Endothelial cell of umbilical vein (primary cell): Measurements from ENCODE around the gene HSD3B7.

Experiments used
- FOS ChIP-seq: IDR thresholded peaks from 2 replicates; pipeline ENCODE4 v1.6.1; 2011; ENCODE audit warnings: mild to moderate bottlenecking, low read length, moderate library complexity, borderline replicate concordance; ENCODE audit not compliant: insufficient read depth
- JUN ChIP-seq: IDR thresholded peaks from 2 replicates; pipeline ENCODE4 v1.6.1; 2011; ENCODE audit warnings: borderline replicate concordance, low read depth; ENCODE audit not compliant: insufficient read length, insufficient read depth
- MAX ChIP-seq: IDR thresholded peaks from 2 replicates; pipeline ENCODE4 v1.6.1; 2011; ENCODE audit not compliant: insufficient read depth, insufficient read length
- POLR2A ChIP-seq: IDR thresholded peaks from 2 replicates; pipeline ENCODE4 v1.6.1; 2012; ENCODE audit warnings: low read depth, mild to moderate bottlenecking, control low read depth, low read length
- POLR2AphosphoS5 ChIP-seq: IDR thresholded peaks from 2 replicates; pipeline ENCODE4 v1.6.1; 2012; ENCODE audit warnings: low read depth, mild to moderate bottlenecking, control low read depth, low read length, moderate library complexity; ENCODE audit not compliant: insufficient read depth
- TF ChIP-seq, protein P1 (sequence below), 2 donors: IDR thresholded peaks; 1 replicate in 1 of 2; 2 replicates in 1 of 2; pipeline ENCODE4 v1.5.1; 2011; ENCODE audit warnings: low read length in 2 of 2, mild to moderate bottlenecking in 2 of 2, moderate library complexity in 2 of 2, control low read depth in 1 of 2, inconsistent platforms in 1 of 2, low read depth in 1 of 2; ENCODE audit not compliant: insufficient read depth in 1 of 2; ENCODE audit errors: extremely low read depth in 1 of 2

GRCh38 chr16:31020536-31020935, 35.5 kb downstream of the HSD3B7 start:
- TF ChIP-seq, protein P1, sequence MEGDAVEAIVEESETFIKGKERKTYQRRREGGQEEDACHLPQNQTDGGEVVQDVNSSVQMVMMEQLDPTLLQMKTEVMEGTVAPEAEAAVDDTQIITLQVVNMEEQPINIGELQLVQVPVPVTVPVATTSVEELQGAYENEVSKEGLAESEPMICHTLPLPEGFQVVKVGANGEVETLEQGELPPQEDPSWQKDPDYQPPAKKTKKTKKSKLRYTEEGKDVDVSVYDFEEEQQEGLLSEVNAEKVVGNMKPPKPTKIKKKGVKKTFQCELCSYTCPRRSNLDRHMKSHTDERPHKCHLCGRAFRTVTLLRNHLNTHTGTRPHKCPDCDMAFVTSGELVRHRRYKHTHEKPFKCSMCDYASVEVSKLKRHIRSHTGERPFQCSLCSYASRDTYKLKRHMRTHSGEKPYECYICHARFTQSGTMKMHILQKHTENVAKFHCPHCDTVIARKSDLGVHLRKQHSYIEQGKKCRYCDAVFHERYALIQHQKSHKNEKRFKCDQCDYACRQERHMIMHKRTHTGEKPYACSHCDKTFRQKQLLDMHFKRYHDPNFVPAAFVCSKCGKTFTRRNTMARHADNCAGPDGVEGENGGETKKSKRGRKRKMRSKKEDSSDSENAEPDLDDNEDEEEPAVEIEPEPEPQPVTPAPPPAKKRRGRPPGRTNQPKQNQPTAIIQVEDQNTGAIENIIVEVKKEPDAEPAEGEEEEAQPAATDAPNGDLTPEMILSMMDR (IDR thresholded peaks at IDR 0.05; ENCODE audit: extremely low read depth in 1 of 2, insufficient read depth in 1 of 2, low read depth in 1 of 2, low read length in 2 of 2): no peak
- TF ChIP-seq POLR2A: no peak
- no peak for TF ChIP-seq MAX
- TF ChIP-seq POLR2AphosphoS5: no peak
- no peak for TF ChIP-seq FOS
- TF ChIP-seq JUN: no peak
